ENCODE results near the gene TBC1D5.

TBC1D5 gene

GRCh38 chr3:17466028-17466427 is 276.4 kb downstream of the TBC1D5 start:
- DNase-seq (ENCODE audit: low read depth, low spot score) = no peak

GRCh38 chr3:17459470-17459993 is 282.9 kb downstream of the TBC1D5 start:
- DNase-seq (ENCODE audit: low read depth, low spot score) = no peak
- H3K4me3 ChIP-seq (ENCODE audit: low read length) = no peak overlapping the region

More at GRCh38 chr3:17466028-17466427, 276.4 kb downstream of the TBC1D5 start:
- no peak overlapping the region for H3K4me3 ChIP-seq (ENCODE audit: low read length)

- no peak overlapping the region for H3K4me3 ChIP-seq (ENCODE audit: low read length)
- no peak for DNase-seq (ENCODE audit: low read depth, low spot score)
Observed at GRCh38 chr3:17456650-17457049, 285.8 kb downstream of the TBC1D5 start.

GRCh38 chr3:17456046-17456445 is 286.4 kb downstream of the TBC1D5 start:
- no peak for DNase-seq (ENCODE audit: low read depth, low spot score)
- no peak overlapping the region for H3K4me3 ChIP-seq (ENCODE audit: low read length)

- no peak for DNase-seq (ENCODE audit: low read depth, low spot score)
- H3K4me3 ChIP-seq (ENCODE audit: low read length) = no peak overlapping the region
Observed at GRCh38 chr3:17444865-17445264, 297.6 kb downstream of the TBC1D5 start.

GRCh38 chr3:17443142-17443541 is 299.3 kb downstream of the TBC1D5 start:
- no peak for DNase-seq (ENCODE audit: low read depth, low spot score)
- no peak overlapping the region for H3K4me3 ChIP-seq (ENCODE audit: low read length)

- no peak for DNase-seq (ENCODE audit: low read depth, low spot score)
- H3K4me3 ChIP-seq (ENCODE audit: low read length) = no peak overlapping the region
Observed at GRCh38 chr3:17442332-17443049, 299.9 kb downstream of the TBC1D5 start.

GRCh38 chr3:17433876-17434275 is 308.6 kb downstream of the TBC1D5 start:
- peak; percentile 7 for DNase-seq (ENCODE audit: low read depth, low spot score)
- no peak overlapping the region for H3K4me3 ChIP-seq (ENCODE audit: low read length)

- H3K4me3 ChIP-seq (ENCODE audit: low read length) = no peak overlapping the region
- DNase-seq (ENCODE audit: low read depth, low spot score) = no peak
Observed at GRCh38 chr3:17432236-17432635, 310.2 kb downstream of the TBC1D5 start.

- no peak for DNase-seq (ENCODE audit: low read depth, low spot score)
- no peak overlapping the region for H3K4me3 ChIP-seq (ENCODE audit: low read length)
Observed at GRCh38 chr3:17431484-17432045, 310.9 kb downstream of the TBC1D5 start.

- no peak overlapping the region for H3K4me3 ChIP-seq (ENCODE audit: low read length)
- DNase-seq (ENCODE audit: low read depth, low spot score) = peak; percentile 20
Observed at GRCh38 chr3:17431004-17431403, 311.4 kb downstream of the TBC1D5 start.

- H3K4me3 ChIP-seq (ENCODE audit: low read length) = no peak overlapping the region
- DNase-seq (ENCODE audit: low read depth, low spot score) = no peak
Observed at GRCh38 chr3:17430582-17430981, 311.8 kb downstream of the TBC1D5 start.

GRCh38 chr3:17423786-17424536 is 318.5 kb downstream of the TBC1D5 start:
- DNase-seq (ENCODE audit: low read depth, low spot score) = no peak

GRCh38 chr3:17422636-17423035 is 319.8 kb downstream of the TBC1D5 start:
- H3K4me3 ChIP-seq (ENCODE audit: low read length) = no peak overlapping the region
- no peak for DNase-seq (ENCODE audit: low read depth, low spot score)

More at GRCh38 chr3:17423786-17424536, 318.5 kb downstream of the TBC1D5 start:
- H3K4me3 ChIP-seq (ENCODE audit: low read length) = no peak overlapping the region

- no peak for DNase-seq (ENCODE audit: low read depth, low spot score)
- no peak overlapping the region for H3K4me3 ChIP-seq (ENCODE audit: low read length)
Observed at GRCh38 chr3:17420668-17421067, 321.8 kb downstream of the TBC1D5 start.

GRCh38 chr3:17412950-17413530 is 329.4 kb downstream of the TBC1D5 start:
- H3K4me3 ChIP-seq (ENCODE audit: low read length) = no peak overlapping the region
- peak; percentile 70 for DNase-seq (ENCODE audit: low read depth, low spot score)

- no peak overlapping the region for H3K4me3 ChIP-seq (ENCODE audit: low read length)
- no peak for DNase-seq (ENCODE audit: low read depth, low spot score)
Observed at GRCh38 chr3:17411157-17411877, 331.1 kb downstream of the TBC1D5 start.

- H3K4me3 ChIP-seq (ENCODE audit: low read length) = no peak overlapping the region
- DNase-seq (ENCODE audit: low read depth, low spot score) = no peak
Observed at GRCh38 chr3:17407576-17407975, 334.9 kb downstream of the TBC1D5 start.

GRCh38 chr3:17404548-17404947 is 337.9 kb downstream of the TBC1D5 start:
- no peak overlapping the region for H3K4me3 ChIP-seq (ENCODE audit: low read length)

More at GRCh38 chr3:17404548-17404947, 337.9 kb downstream of the TBC1D5 start:
- no peak for DNase-seq (ENCODE audit: low read depth, low spot score)

Data from Jurkat, Clone E6-1 (cell line).